MCF 10A (cell line): ENCODE measurements around the gene DHX38. TPM values are rescaled to one million over a fixed set of nuclear protein-coding genes. Genes with fewer than 3 reads are reported as not detected.

Experiments
- BruUV-seq: library from RNA; stranded (reverse); fragments of 400-500 nt; replicated peaks from 2 replicates; lab custom pipeline; 2021; lab: Mats Ljungman, UMichigan
- CTCF ChIA-PET: fragments of 300-600 bp; sonication (Branson Sonifier 250); formaldehyde crosslinking; extraction: SDS; loops from one replicate; lab custom pipeline; 2021; ENCODE audit warnings: antibody characterized with exemption, inconsistent platforms; lab: Yijun Ruan, JAX
- POLR2A ChIA-PET: fragments of 300-600, 350-650 bp; sonication (Branson Sonifier 250); formaldehyde crosslinking; extraction: SDS; loops from one replicate; lab custom pipeline; 2020; ENCODE audit warnings: antibody characterized with exemption, inconsistent platforms; lab: Yijun Ruan, JAX
- DNase-seq: peaks from one replicate; pipeline ENCODE4 v3.0.0-alpha.2; 2018; ENCODE audit not compliant: unreplicated experiment
- H3K27ac Mint-ChIP-seq: one replicate; pipeline ENCODE4 v1.8.0; 2022; ENCODE audit warnings: mild to moderate bottlenecking, low read depth, mixed read lengths; ENCODE audit not compliant: unreplicated experiment
- H3K27me3 Mint-ChIP-seq: one replicate; pipeline ENCODE4 v1.8.0; 2022; ENCODE audit warnings: mixed read lengths; ENCODE audit not compliant: insufficient read depth, unreplicated experiment
- H3K36me3 Mint-ChIP-seq: one replicate; pipeline ENCODE4 v1.8.0; 2022; ENCODE audit warnings: mild to moderate bottlenecking, moderate library complexity, mixed read lengths; ENCODE audit not compliant: insufficient read depth, unreplicated experiment
- H3K4me1 Mint-ChIP-seq: one replicate; pipeline ENCODE4 v1.8.0; 2022; ENCODE audit warnings: mixed read lengths; ENCODE audit not compliant: insufficient read depth, unreplicated experiment
- H3K4me3 Mint-ChIP-seq: one replicate; pipeline ENCODE4 v1.8.0; 2022; ENCODE audit warnings: mild to moderate bottlenecking, moderate library complexity, mixed read lengths; ENCODE audit not compliant: unreplicated experiment
- H3K9me3 Mint-ChIP-seq: one replicate; pipeline ENCODE4 v1.8.0; 2022; ENCODE audit warnings: mixed read lengths; ENCODE audit not compliant: unreplicated experiment
- CTCF ChIP-seq: fragments of 200-600 bp; IDR thresholded peaks from one replicate; pipeline ENCODE4 v1.8.0; 2022; ENCODE audit warnings: antibody characterized with exemption, mild to moderate bottlenecking; ENCODE audit not compliant: unreplicated experiment
- intact Hi-C: fragments of 100-400 bp; cut with micrococcal nuclease; formaldehyde crosslinking; loops from 2 replicates; pipeline ENCODE4 v1.14.1; 2022
- total RNA-seq: library from RNA; stranded (reverse); gene quantifications from 2 replicates; pipeline ENCODE4 v1.2.3, GENCODE V29; 2022

DHX38 gene
- total RNA-seq, 1 experiment from 2014 or later: 65.2 TPM

- Mint-ChIP-seq H3K36me3 (no peaks in the 10 kb centered on the region), H3K4me1 (no peaks in the 10 kb centered on the region), H3K4me3 (no peak overlapping the region), H3K27me3 (no peaks in the 10 kb centered on the region), H3K9me3 (no peaks in the 10 kb centered on the region), H3K27ac (no peak overlapping the region)
- ChIA-PET POLR2A (interaction anchor here (0.6 kb wide), 1 partner anchor 312 kb away, joined by 3 read pairs; the partner anchor contains the start of gene AP1G1), CTCF (interaction anchor here (0.8 to 8.6 kb wide), 4 partner anchors 11 to 344 kb away, joined by 3 to 98 read pairs (median 6); no protein-coding TSS in a partner anchor)
- intact Hi-C loops: loop anchor here (10.0 kb wide), 2 partner anchors 655 to 1075 kb away; no protein-coding TSS in a partner anchor
- BruUV-seq: no TSS peak
- DNase-seq: no peak
- no peak for TF ChIP-seq CTCF
These were observed 26.4 kb downstream of the DHX38 start for GRCh38 chr16:72120026-72120425.

DNA sequence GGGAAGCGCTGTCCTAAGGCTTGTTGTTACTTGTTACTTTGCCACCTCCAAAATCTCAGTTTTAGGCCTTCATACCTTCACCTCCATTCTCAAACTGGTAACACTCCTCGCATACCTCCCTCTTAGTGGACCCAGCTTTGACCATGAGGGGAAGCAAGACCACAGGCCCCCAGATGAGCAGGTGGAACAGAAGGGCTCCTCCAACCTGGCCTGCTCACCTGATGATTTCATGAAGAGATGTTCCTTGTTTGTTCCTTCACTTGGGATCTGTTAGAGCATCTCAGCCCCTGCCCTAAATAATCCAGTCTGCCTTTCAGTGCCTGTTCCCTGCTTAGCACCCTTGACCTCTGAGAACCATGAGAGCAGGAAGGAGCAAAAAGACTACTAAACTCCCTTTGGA is 28.7 kb downstream of the DHX38 start:
- DNase-seq: no peak
- no TSS peak for BruUV-seq
- intact Hi-C loops: loop anchor here (10.0 kb wide), 2 partner anchors 652 to 1072 kb away; no protein-coding TSS in a partner anchor
- Mint-ChIP-seq H3K9me3 (no peaks in the 10 kb centered on the region), H3K27ac (no peak overlapping the region), H3K36me3 (no peaks in the 10 kb centered on the region), H3K4me1 (no peaks in the 10 kb centered on the region), H3K4me3 (no peak overlapping the region), H3K27me3 (no peaks in the 10 kb centered on the region)
- ChIA-PET POLR2A (interaction anchor here (0.9 kb wide), 1 partner anchor 29 kb away, joined by 3 read pairs; the partner anchor contains the start of genes DHX38 and TXNL4B), CTCF (interaction anchor here (1.0 to 8.6 kb wide), 3 partner anchors 18 to 342 kb away, joined by 3 to 98 read pairs (median 3); no protein-coding TSS in a partner anchor)
- no peak for TF ChIP-seq CTCF

DNA sequence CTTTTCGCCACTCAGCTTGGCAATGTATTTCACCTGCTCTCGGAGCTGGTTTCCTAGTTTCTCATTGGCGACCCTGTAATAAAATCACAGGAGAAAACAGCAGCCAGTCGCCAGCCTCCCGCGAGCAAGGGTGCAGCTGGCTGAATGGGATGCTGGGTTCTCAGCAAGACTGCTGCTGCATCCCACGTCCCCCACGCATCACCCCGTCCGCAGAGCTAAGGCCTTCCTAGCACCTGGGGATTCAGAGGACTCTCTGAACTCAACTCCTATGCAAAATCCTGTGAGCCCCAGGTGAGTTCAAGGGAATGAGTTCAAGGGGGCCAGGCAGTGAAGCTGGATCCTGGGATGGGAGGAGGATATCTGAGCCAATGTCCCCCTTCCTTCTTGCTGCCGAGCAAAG is 29.3 kb downstream of the DHX38 start:
- H3K9me3 Mint-ChIP-seq: no peaks in the 10 kb centered on the region
- no peaks in the 10 kb centered on the region for H3K4me1 Mint-ChIP-seq
- H3K27ac Mint-ChIP-seq: no peak overlapping the region
- DNase-seq: no peak
- TF ChIP-seq CTCF: no peak
- no peaks in the 10 kb centered on the region for H3K27me3 Mint-ChIP-seq
- ChIA-PET POLR2A (no interaction called here), CTCF (interaction anchor here (8.6 kb wide), 1 partner anchor 341 kb away, joined by 98 read pairs; no protein-coding TSS in a partner anchor)
- H3K36me3 Mint-ChIP-seq: no peaks in the 10 kb centered on the region
- H3K4me3 Mint-ChIP-seq: no peak overlapping the region
- intact Hi-C loops: loop anchor here (10.0 kb wide), 2 partner anchors 652 to 1072 kb away; no protein-coding TSS in a partner anchor
- BruUV-seq: no TSS peak

- no peaks in the 10 kb centered on the region for H3K36me3 Mint-ChIP-seq
- H3K27ac Mint-ChIP-seq: peak overlapping the region; percentile 76
- no TSS peak for BruUV-seq
- no peak overlapping the region for H3K4me3 Mint-ChIP-seq
- DNase-seq: no peak
- H3K27me3 Mint-ChIP-seq: no peaks in the 10 kb centered on the region
- TF ChIP-seq CTCF: no peak
- intact Hi-C loops: loop anchor here (10.0 kb wide), 2 partner anchors 651 to 1071 kb away; no protein-coding TSS in a partner anchor
- ChIA-PET CTCF (interaction anchor here (0.7 to 8.6 kb wide), 6 partner anchors 8 to 1114 kb away, joined by 3 to 98 read pairs (median 17); no protein-coding TSS in a partner anchor), POLR2A (no interaction called here)
- no peaks in the 10 kb centered on the region for H3K4me1 Mint-ChIP-seq
- no peaks in the 10 kb centered on the region for H3K9me3 Mint-ChIP-seq
These were observed 29.8 kb downstream of the DHX38 start for GRCh38 chr16:72123426-72123825.
